Muscle layer of duodenum (tissue), 2 donors: ENCODE results near the gene RAP1GAP.

Experiments used
- H3K27ac ChIP-seq: one replicate; pipeline ENCODE4 v1.7.0; 2013; ENCODE audit warnings: mild to moderate bottlenecking, low read length
- H3K27me3 ChIP-seq: one replicate; pipeline ENCODE4 v1.7.0; 2013; ENCODE audit warnings: low read depth, mild to moderate bottlenecking, control low read depth, low read length
- H3K36me3 ChIP-seq, 2 donors: one replicate each; pipeline ENCODE4 v1.7.0; 2013; ENCODE audit warnings: low read length in 2 of 2, control low read depth in 1 of 2, mild to moderate bottlenecking in 1 of 2; ENCODE audit not compliant: insufficient read depth in 2 of 2, control insufficient read depth in 1 of 2
- H3K4me1 ChIP-seq, 2 donors: one replicate each; pipeline ENCODE4 v1.7.0; 2013; ENCODE audit warnings: low read length in 2 of 2, mild to moderate bottlenecking in 2 of 2, control low read depth in 1 of 2, moderate library complexity in 1 of 2; ENCODE audit not compliant: insufficient read depth in 2 of 2, control insufficient read depth in 1 of 2
- H3K4me3 ChIP-seq, 2 donors: one replicate each; pipeline ENCODE4 v1.7.0; 2013; ENCODE audit warnings: low read length in 2 of 2, low read depth in 1 of 2, mild to moderate bottlenecking in 1 of 2
- H3K9me3 ChIP-seq, 2 donors: one replicate each; pipeline ENCODE4 v1.7.0; 2013; ENCODE audit warnings: low read length in 2 of 2, control low read depth in 1 of 2, mild to moderate bottlenecking in 1 of 2; ENCODE audit not compliant: control insufficient read depth in 1 of 2
- donor health status: healthy.

Gene RAP1GAP

DNA sequence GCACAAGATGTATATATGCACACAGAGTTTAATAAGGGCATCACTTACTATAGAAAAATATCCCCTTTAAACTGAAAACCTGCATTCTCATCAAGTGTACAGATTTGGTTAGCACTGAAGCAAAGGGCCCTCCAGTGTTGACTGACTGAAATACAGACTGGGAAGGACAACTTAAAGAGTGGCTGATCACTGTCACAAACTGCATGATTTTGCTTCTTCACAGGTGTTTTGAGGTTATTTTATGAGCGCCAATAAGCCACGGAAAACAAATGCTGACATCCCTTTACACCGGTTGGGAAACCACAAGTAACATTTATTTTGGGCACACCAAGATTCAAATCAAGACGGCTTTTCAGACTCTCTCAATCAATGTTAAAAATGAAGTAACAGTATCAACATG lies 30.9 kb upstream of the RAP1GAP start:
- no peaks in the 10 kb centered on the region for H3K4me1 ChIP-seq
- peaks cover 32 to 40% of the 10 kb centered on the region in 2 donors for H3K36me3 ChIP-seq
- no peaks in the 10 kb centered on the region for H3K27me3 ChIP-seq
- no peak overlapping the region for H3K4me3 ChIP-seq
- H3K9me3 ChIP-seq = no peaks in the 10 kb centered on the region
- H3K27ac ChIP-seq = no peak overlapping the region

DNA sequence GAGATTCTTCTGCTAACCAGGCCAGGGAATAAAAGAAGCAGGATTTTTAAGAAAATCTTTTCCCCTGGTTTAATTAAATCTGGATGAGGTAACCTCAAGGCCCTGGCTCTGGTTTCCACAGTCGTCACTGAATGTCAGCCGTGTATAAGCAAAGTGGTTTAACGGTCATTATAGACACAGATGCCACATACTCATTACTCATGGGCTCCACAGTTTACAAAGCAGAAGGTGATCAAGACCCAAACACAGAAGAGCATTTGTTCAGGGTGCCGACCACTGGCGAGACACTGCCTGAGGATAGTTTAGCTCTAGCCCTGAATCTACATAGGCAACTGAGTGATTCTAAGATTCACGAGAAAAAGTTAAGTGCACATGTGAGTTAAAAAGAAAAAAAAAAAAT lies 27.8 kb upstream of the RAP1GAP start:
- Histone ChIP-seq H3K4me3 (no peak overlapping the region), H3K27ac (no peak overlapping the region), H3K9me3 (no peaks in the 10 kb centered on the region), H3K4me1 (no peaks in the 10 kb centered on the region), H3K27me3 (no peaks in the 10 kb centered on the region), H3K36me3 (peaks cover 39 to 42% of the 10 kb centered on the region in 2 donors)

DNA sequence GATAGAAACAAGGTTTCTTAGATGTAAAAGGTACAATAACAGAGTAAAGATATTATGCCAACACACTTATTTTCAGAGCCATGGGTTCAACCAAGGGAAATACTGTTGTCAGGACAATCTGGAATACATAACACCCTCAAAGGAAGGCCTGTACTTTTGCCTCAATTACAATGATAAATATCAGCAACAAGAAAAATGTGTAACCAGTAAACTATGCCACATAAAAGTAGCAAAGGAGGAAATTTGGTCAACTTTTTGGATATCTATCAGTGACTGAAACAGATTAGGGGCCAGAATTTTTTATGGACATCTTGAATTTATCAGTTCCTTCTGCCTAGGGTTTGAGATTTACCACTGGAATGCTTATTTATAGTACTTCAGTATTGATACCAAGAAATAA lies 24.6 kb upstream of the RAP1GAP start:
- no peaks in the 10 kb centered on the region for H3K27me3 ChIP-seq
- H3K4me1 ChIP-seq = no peaks in the 10 kb centered on the region
- H3K9me3 ChIP-seq = no peaks in the 10 kb centered on the region
- H3K36me3 ChIP-seq = peaks cover 36 to 38% of the 10 kb centered on the region in 2 donors
- no peak overlapping the region for H3K27ac ChIP-seq
- no peak overlapping the region for H3K4me3 ChIP-seq

DNA sequence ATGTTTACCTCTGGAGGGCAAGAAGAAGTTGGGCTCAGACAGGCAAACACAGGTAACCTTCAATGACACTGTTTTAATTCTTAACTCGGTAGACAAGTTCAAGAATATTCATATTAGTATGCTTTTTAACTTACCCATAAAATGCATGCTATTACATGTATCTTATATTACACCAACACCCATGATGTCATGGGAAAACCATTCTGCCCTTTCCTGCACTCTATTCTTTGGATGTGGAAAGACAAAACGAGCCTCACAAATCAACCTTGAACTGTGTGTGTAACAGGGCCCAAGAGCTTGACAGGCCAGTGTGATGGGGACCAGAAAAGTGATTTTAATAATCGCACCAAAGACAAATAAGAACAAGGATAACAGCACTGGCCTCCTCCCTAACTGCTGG lies 22.6 kb upstream of the RAP1GAP start:
- peaks cover 50% of the 10 kb centered on the region in 2 donors for H3K36me3 ChIP-seq
- H3K27ac ChIP-seq = no peak overlapping the region
- no peaks in the 10 kb centered on the region for H3K27me3 ChIP-seq
- no peaks in the 10 kb centered on the region for H3K4me1 ChIP-seq
- H3K9me3 ChIP-seq = no peaks in the 10 kb centered on the region
- no peak overlapping the region for H3K4me3 ChIP-seq

GRCh38 chr1:21689661-21690372 lies 20.7 kb upstream of the RAP1GAP start:
- no peaks in the 10 kb centered on the region for H3K4me1 ChIP-seq

GRCh38 chr1:21687081-21687529 lies 17.9 kb upstream of the RAP1GAP start:
- no peak overlapping the region for H3K4me3 ChIP-seq
- H3K27ac ChIP-seq = no peak overlapping the region
- H3K4me1 ChIP-seq = no peaks in the 10 kb centered on the region
- no peaks in the 10 kb centered on the region for H3K27me3 ChIP-seq
- H3K9me3 ChIP-seq = no peaks in the 10 kb centered on the region
- H3K36me3 ChIP-seq = peaks cover 39 to 57% of the 10 kb centered on the region in 2 donors

More at GRCh38 chr1:21689661-21690372, 20.7 kb upstream of the RAP1GAP start:
- H3K36me3 ChIP-seq = peaks cover 60 to 65% of the 10 kb centered on the region in 2 donors
- no peaks in the 10 kb centered on the region for H3K9me3 ChIP-seq
- H3K4me3 ChIP-seq = no peak overlapping the region
- no peak overlapping the region for H3K27ac ChIP-seq
- H3K27me3 ChIP-seq = no peaks in the 10 kb centered on the region

DNA sequence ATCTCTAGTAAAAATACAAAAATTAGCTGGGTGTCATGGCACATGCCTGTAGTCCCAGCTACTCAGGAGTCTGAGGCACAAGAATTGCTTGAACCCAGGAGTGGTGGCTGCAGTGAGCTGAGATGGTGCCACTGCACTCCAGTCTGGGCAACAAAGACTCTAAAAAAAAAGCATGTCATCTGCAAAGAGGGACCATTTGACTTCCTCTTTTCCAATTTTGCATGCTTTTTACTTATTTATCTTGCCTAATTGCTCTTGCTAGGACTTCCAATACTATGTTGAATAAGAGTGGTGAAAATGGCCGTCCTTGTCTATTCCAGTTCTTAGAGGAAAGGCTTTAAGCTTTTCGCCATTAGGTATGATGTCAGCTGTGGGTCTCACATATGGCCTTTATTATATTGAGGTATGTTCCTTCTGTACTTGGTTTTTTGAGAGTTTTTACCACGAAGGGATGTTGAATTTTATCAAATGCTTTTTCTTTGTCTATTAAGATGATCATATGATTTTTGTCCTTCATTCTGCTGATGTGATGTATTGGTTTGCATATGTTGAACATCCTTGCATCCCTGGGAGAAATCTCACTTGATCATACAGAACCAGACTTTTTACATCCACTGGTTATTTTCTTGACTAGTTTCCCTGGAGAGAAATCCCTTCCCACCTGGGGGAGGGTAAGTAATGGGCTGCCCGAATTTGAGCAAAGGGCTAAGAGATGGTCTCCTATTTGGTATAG lies 17.0 kb upstream of the RAP1GAP start:
- Histone ChIP-seq H3K27me3 (no peaks in the 10 kb centered on the region), H3K4me1 (no peaks in the 10 kb centered on the region), H3K9me3 (no peaks in the 10 kb centered on the region), H3K27ac (no peak overlapping the region), H3K36me3 (peaks cover 34 to 59% of the 10 kb centered on the region in 2 donors), H3K4me3 (no peak overlapping the region)

DNA sequence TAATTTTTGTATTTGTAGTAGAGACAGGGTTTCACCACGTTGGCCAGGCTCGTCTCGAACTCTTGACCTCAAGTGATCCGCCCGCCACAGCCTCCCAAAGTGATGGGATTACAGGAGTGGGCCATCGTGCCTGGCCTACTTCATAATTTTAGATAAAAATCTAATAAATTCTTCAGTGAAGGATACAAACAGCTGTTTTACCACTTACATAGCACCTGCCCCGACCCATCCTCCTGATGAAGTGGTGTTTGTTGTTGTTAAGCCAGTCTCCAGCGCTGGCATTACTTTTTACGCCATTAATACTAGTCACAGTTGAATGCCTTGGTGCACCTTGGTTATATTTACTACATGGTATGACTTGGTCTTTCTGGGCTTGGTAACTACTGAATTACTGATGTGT lies 12.3 kb upstream of the RAP1GAP start:
- Histone ChIP-seq H3K4me3 (no peak overlapping the region), H3K27me3 (no peaks in the 10 kb centered on the region), H3K4me1 (no peaks in the 10 kb centered on the region), H3K9me3 (no peaks in the 10 kb centered on the region), H3K36me3 (peaks cover 25 to 56% of the 10 kb centered on the region in 2 donors), H3K27ac (no peak overlapping the region)

GRCh38 chr1:21680918-21681317 lies 11.8 kb upstream of the RAP1GAP start:
- H3K36me3 ChIP-seq = peaks cover 20 to 51% of the 10 kb centered on the region in 2 donors
- no peaks in the 10 kb centered on the region for H3K9me3 ChIP-seq
- no peaks in the 10 kb centered on the region for H3K4me1 ChIP-seq
- H3K27me3 ChIP-seq = no peaks in the 10 kb centered on the region
- no peak overlapping the region for H3K4me3 ChIP-seq
- no peak overlapping the region for H3K27ac ChIP-seq

GRCh38 chr1:21680381-21680780 lies 11.2 kb upstream of the RAP1GAP start:
- H3K4me3 ChIP-seq = no peak overlapping the region
- H3K27ac ChIP-seq = no peak overlapping the region
- no peaks in the 10 kb centered on the region for H3K27me3 ChIP-seq
- no peaks in the 10 kb centered on the region for H3K9me3 ChIP-seq
- peaks cover 18 to 46% of the 10 kb centered on the region in 2 donors for H3K36me3 ChIP-seq
- no peaks in the 10 kb centered on the region for H3K4me1 ChIP-seq

- no peak overlapping the region for H3K4me3 ChIP-seq
- no peaks in the 10 kb centered on the region for H3K9me3 ChIP-seq
- peaks cover 18 to 33% of the 10 kb centered on the region in 2 donors for H3K36me3 ChIP-seq
- peaks cover 11 to 16% of the 10 kb centered on the region in 2 donors for H3K4me1 ChIP-seq
- no peaks in the 10 kb centered on the region for H3K27me3 ChIP-seq
- H3K27ac ChIP-seq = no peak overlapping the region
These were observed 8.0 kb upstream of the RAP1GAP start for GRCh38 chr1:21677168-21677567.
